GM18502 (cell line): Measurements from ENCODE around the gene MYCL.

Source experiments
- ATAC-seq: cut with Tn5 transposase; IDR thresholded peaks from one replicate; pipeline ENCODE4 v1.9.1; 2021; ENCODE audit warnings: mild to moderate bottlenecking; ENCODE audit not compliant: unreplicated experiment, poor library complexity

MYCL gene

GRCh38 chr1:39901714-39902459 lies at the start of gene MYCL:
MYCL (minus strand) TSS chr1:39901917; CDS start chr1:39901434, 483 bp downstream.
- ATAC-seq, result peak; percentile 80

DNA sequence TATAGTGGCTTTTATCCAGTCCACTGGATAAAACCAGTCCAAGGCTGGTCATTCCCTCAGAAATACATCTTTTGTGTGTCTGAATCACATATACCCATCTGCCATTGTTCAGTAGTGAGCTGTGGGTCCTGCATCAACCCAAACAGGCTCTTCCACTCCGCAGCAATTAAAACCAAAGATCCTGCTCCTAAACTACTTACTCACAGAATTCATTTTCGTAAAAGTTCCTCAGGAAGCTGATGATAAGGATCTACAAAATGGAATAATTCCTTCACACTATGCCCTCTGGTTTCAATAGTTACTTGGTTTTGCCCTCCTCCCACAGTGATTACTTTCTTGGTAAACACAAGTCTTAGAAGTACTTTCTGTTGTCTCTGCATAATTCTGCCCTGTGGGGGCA lies 48.2 kb upstream of the MYCL start:
- no peak for ATAC-seq

DNA sequence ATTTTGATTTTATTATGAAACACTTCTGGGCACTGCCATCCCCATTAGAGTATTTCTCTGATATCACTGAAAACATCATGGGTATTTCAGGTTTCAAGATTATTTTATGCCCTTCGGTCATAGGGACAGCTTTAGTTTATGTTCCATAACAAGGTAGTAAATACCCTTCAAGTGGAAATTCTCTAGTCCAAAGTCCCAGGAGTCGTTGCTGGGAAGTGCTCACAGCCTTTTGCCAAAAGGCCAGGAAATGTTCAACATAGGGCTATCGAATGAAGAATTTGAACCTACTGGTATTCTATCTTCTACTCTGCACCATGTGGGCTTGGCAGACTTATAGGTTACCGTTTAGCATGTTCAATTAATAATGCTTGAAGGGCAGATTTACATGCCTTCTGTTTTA lies 45.5 kb upstream of the MYCL start:
- ATAC-seq, result no peak

- ATAC-seq, result no peak
These were observed 44.5 kb upstream of the MYCL start for GRCh38 chr1:39946216-39946615.

- ATAC-seq, result no peak
These were observed 42.8 kb upstream of the MYCL start for GRCh38 chr1:39944410-39945112.

DNA sequence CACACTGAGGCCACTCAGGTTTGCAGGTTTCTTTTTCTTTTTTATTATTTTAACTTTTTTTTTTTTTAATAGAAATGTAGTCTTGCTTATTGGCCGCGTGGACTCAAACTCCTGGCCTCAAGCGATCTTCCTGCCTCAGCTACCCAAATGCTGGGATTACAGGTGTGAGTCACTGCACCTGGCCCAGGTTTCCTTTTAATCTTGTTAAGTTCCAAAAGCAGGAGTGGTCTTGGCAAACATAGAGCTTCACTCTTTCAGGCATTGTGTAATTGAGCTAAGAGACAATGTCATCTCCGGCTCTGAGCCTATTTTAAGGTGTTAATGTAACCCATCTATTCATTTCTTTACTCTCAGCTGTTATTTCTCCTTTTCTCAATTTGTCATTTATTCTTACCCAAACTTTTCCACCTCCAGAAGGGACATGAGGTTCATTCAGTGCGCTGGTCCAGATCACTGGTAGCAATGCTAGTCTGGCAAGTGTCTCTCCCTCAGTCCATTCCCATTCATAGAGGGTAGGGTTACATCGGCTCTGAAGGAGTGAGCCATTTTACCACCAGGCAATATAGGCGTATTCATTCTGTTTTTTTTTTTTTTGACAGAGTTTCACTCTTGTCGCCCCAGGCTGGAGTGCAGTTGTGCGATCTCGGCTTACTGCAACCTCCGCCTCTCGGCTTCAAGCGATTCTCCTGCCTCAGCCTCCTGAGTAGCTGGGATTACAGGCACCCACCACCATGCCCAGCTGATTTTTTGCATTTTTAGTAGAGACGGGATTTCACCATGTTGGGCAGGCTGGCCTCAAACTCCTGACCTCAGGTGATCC lies 42.0 kb upstream of the MYCL start:
- no peak for ATAC-seq

GRCh38 chr1:39940980-39941871 lies 39.5 kb upstream of the MYCL start:
- ATAC-seq, result no peak

- ATAC-seq, result no peak
These were observed 38.5 kb upstream of the MYCL start for GRCh38 chr1:39940253-39940652.

DNA sequence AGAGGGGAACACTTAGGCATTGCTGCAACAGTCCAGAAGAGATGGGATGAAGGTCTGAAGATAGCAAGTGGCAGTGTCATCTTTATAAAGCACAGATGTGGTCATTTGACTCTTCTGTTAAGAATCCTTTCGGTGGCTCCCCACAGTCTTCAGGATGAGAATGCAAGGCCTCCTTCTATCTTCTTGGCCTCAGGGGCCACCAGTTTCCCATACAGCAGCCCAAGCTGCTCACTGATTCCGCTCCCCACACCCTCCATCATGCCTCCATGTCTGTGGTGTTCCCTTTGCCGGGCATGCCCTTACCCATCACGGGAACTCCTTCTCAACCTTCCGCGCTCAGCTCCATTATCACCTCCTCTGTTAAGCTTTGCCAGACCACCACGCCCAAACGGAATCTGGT lies 37.1 kb upstream of the MYCL start:
- ATAC-seq, result no peak

DNA sequence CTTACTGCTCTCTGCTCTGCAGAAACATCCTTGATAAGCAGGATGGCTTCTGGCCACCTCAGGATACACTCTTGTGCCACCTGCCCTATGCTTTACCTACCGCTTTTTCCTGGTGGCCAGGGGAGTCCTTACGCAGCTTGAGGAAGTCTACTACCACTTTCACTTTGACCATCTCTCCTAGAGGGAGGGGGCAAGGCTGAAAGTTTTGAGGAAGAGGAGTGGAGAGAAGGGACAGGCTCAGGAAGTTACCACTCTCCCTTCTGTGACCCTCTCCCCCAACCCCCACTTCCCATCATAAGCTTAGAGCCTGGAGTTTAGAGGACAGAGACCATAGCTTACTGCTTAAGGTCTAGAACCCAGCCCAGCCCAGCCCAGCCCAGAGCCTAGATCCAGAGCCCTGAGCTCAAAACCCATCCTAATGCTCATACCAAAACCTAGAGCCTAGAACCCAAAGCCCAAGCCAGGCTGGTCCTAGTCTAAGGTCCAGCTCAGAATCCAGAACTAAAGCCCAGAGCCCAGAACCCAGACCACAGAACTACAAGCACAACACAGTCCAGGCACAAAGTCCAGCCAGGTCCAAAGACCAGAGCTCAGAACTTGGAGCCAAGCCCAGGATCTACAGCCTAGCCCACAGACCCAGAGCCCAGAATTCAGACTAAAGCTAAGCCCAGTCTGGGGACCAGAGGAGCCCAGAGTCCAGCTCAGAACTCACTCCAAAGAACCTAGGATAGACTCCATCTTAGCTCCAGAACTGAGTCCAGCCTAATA lies 35.2 kb upstream of the MYCL start:
- no peak for ATAC-seq

DNA sequence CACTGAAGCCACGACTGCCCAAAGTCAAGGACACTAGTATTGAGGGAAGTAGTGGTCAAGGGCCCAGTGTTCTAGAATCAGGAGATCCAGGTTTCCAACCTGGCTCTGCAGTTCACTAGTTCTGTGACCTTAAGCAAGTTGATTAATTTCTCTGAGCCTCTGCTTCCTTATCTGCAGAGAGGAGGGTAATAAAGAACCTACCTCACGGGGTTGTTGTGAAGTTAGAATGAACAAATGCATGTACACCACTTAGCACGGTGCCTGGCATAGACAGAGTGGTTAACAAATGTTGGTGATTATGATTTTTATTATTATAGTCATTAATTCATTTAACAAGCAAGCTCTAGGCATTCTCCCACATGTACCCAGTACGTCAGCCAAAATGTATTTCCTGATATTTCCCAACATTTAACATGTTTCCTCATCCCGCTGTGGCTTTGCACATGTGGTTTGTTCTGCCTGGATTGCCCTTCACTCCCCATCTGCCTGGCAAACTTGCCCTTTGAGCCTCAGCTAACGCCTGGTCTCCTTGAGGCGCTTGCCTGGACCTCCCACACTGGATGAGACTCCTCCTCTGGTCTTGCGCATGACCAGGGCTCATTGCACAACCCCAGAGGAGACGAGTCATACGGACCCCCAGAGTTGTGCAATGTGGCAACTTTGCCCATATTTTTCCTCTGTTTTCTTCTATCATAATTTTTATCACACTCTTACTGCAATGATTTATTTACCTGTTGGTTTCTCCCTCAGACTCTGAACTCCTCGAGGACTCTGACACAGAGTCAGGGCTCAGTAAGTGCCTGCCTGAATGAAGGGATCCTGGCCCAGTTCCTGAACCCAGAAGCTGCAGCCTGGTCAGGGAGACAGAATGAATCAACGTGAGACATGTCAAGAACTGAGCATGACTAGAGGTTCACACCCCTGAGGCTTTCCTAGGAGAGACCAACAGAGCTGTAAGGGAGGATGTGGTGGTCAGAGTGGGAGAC lies 32.5 kb upstream of the MYCL start:
- no peak for ATAC-seq

- no peak for ATAC-seq
These were observed 27.3 kb upstream of the MYCL start for GRCh38 chr1:39928809-39929587.

GRCh38 chr1:39927538-39927937 lies 25.8 kb upstream of the MYCL start:
- no peak for ATAC-seq

- ATAC-seq, result no peak
These were observed 25.1 kb upstream of the MYCL start for GRCh38 chr1:39926820-39927219.

DNA sequence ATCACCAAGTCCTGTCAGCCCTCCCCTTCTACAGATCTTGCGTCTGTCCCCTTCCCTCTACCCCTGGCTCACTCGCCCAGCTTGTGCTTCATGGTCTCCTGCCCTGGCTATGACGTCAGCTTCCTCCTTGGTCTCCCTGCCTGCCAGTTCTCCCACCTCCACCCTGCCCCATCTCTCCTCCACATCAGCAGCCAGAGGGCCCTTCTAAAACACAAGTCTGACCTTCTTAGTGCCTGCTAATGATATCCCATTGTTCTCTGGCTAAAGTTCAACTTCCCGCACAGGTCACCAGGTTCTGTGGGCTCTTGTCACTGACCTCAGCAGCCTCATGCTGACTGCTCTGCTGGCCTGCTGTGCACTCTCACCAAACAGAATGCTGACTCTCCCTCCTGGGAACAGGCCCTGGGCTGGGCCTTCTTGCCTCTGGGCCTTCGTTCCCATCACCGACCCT lies 24.7 kb upstream of the MYCL start:
- ATAC-seq, result no peak

- no peak for ATAC-seq
These were observed 24.1 kb upstream of the MYCL start for GRCh38 chr1:39925721-39926342.

- ATAC-seq, result no peak
These were observed 20.6 kb upstream of the MYCL start for GRCh38 chr1:39922251-39922688.
